Kidney (tissue), 14 donors: ENCODE data around the gene SPAG6. TPM values are rescaled to one million over a fixed set of nuclear protein-coding genes. Genes with fewer than 3 reads are reported as not detected.

Source experiments
- DNase-seq, 5 donors: peaks; one replicate each; pipeline ENCODE4 v3.0.0-alpha.2; 2013 to 2020
- FAIRE-seq: peaks from 2 replicates; lab custom pipeline; 2012; peaks lifted over from hg19 to GRCh38; lab: Jason Lieb, UNC
- H3K27ac ChIP-seq, 2 donors: one replicate each; pipeline ENCODE4 v1.7.0; 2013; ENCODE audit warnings: low read depth in 2 of 2, low read length in 2 of 2, inconsistent platforms in 1 of 2
- H3K27me3 ChIP-seq: one replicate; pipeline ENCODE4 v1.7.1; 2013; ENCODE audit warnings: low read length, inconsistent platforms; ENCODE audit not compliant: control insufficient read depth, insufficient read depth
- H3K36me3 ChIP-seq, 3 donors: one replicate each; pipeline versions ENCODE4 v1.7.0 to v1.7.1; 2013; ENCODE audit warnings: low read length in 3 of 3, control low read depth in 1 of 3, inconsistent platforms in 1 of 3; ENCODE audit not compliant: insufficient read depth in 3 of 3, control insufficient read depth in 2 of 3
- H3K4me1 ChIP-seq, 3 donors: one replicate each; pipeline versions ENCODE4 v1.7.0 to v1.7.1; 2013; ENCODE audit warnings: low read length in 3 of 3, inconsistent platforms in 1 of 3, low read depth in 1 of 3; ENCODE audit not compliant: control insufficient read depth in 2 of 3, insufficient read depth in 2 of 3
- H3K4me3 ChIP-seq, 3 donors: one replicate each; pipeline versions ENCODE4 v1.7.0 to v1.8.1; 2013; ENCODE audit warnings: low read length in 3 of 3, control low read depth in 1 of 3, inconsistent platforms in 1 of 3
- H3K9ac ChIP-seq, 3 donors: one replicate each; pipeline versions ENCODE4 v1.7.0 to v1.7.1; 2013; ENCODE audit warnings: low read length in 3 of 3, control low read depth in 1 of 3, inconsistent platforms in 1 of 3
- H3K9me3 ChIP-seq, 3 donors: one replicate each; pipeline versions ENCODE4 v1.7.0 to v1.7.1; 2013; ENCODE audit warnings: low read length in 3 of 3, control low read depth in 1 of 3, inconsistent platforms in 1 of 3; ENCODE audit not compliant: control insufficient read depth in 2 of 3, insufficient read depth in 1 of 3
- intact Hi-C: fragments of 100-400 bp; cut with DNase I; formaldehyde crosslinking; loops from one replicate; pipeline ENCODE4 v1.11.1; 2022
- polyA plus RNA-seq: library from polyadenylated mRNA; stranded (reverse); fragments of 350-450 nt; fragmentation: Illumina TruSeq; extraction: RNeasy Lipid Tissue Mini Kit (QIAGEN cat#74804); gene quantifications from one replicate; pipeline ENCODE4 v1.2.3, GENCODE V29; 2014; ENCODE audit warnings: low read depth, low replicate concordance; ENCODE audit not compliant: insufficient read depth
- total RNA-seq: library from RNA; stranded (reverse); fragmentation: NEBNext Ultra II Directional; extraction: Animal tissue kit (Norgen Biotek cat#: 25700); gene quantifications from one replicate; pipeline ENCODE4 v1.2.1, GENCODE V29; 2021
- TF ChIP-seq, protein P1 (sequence below): IDR thresholded peaks from 3 replicates; pipeline ENCODE4 v1.5.1; 2012; ENCODE audit warnings: mild to moderate bottlenecking, moderate library complexity, borderline replicate concordance; ENCODE audit not compliant: insufficient read depth; ENCODE audit errors: extremely low read depth
- donor health status: control.
- donor health status: control.
- donor health status: control.
- donor health status: control.
- donor health status: control.
- donor health status: DM: yes; HTN: yes; CAD: no.
- donor health status: Normal renal cell carcinoma (clear cell type).

SPAG6 gene
- total and polyA plus RNA-seq, 2 donors from 2014 or later: 0.30 to 8.4 TPM

- H3K4me1 ChIP-seq: no peaks in the 10 kb centered on the region
- H3K4me3 ChIP-seq: no peak overlapping the region
- no peak overlapping the region for H3K9ac ChIP-seq
- DNase-seq (peak in 2 of 5 donors; percentile 48 to 56), FAIRE-seq (no peak)
- TF ChIP-seq, protein P1, sequence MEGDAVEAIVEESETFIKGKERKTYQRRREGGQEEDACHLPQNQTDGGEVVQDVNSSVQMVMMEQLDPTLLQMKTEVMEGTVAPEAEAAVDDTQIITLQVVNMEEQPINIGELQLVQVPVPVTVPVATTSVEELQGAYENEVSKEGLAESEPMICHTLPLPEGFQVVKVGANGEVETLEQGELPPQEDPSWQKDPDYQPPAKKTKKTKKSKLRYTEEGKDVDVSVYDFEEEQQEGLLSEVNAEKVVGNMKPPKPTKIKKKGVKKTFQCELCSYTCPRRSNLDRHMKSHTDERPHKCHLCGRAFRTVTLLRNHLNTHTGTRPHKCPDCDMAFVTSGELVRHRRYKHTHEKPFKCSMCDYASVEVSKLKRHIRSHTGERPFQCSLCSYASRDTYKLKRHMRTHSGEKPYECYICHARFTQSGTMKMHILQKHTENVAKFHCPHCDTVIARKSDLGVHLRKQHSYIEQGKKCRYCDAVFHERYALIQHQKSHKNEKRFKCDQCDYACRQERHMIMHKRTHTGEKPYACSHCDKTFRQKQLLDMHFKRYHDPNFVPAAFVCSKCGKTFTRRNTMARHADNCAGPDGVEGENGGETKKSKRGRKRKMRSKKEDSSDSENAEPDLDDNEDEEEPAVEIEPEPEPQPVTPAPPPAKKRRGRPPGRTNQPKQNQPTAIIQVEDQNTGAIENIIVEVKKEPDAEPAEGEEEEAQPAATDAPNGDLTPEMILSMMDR: no peak
- intact Hi-C loops: no loop called here
- H3K36me3 ChIP-seq: no peaks in the 10 kb centered on the region
- no peak overlapping the region for H3K27ac ChIP-seq
- H3K27me3 ChIP-seq: no peaks in the 10 kb centered on the region
- H3K9me3 ChIP-seq: peaks cover 0 to 4% (median 0%) of the 10 kb centered on the region in 3 donors
Observed at GRCh38 chr10:22453948-22454591, 108.8 kb downstream of the SPAG6 start.

- Histone ChIP-seq H3K4me1 (no peaks in the 10 kb centered on the region), H3K9ac (no peak overlapping the region), H3K9me3 (peaks cover 0 to 4% (median 0%) of the 10 kb centered on the region in 3 donors), H3K27me3 (no peaks in the 10 kb centered on the region), H3K4me3 (no peak overlapping the region), H3K27ac (no peak overlapping the region), H3K36me3 (no peaks in the 10 kb centered on the region)
- intact Hi-C loops: no loop called here
- TF ChIP-seq, protein P1: no peak
- FAIRE-seq (no peak), DNase-seq (no peak)
Observed at GRCh38 chr10:22454634-22455033, 109.3 kb downstream of the SPAG6 start.

GRCh38 chr10:22455068-22455857, 110.0 kb downstream of the SPAG6 start:
- no peaks in the 10 kb centered on the region for H3K36me3 ChIP-seq
- H3K27ac ChIP-seq: no peak overlapping the region
- TF ChIP-seq, protein P1: no peak
- H3K4me1 ChIP-seq: no peaks in the 10 kb centered on the region
- DNase-seq (no peak), FAIRE-seq (no peak)
- intact Hi-C loops: no loop called here
- H3K4me3 ChIP-seq: no peak overlapping the region
- no peaks in the 10 kb centered on the region for H3K27me3 ChIP-seq
- H3K9ac ChIP-seq: no peak overlapping the region
- peaks cover 0 to 4% (median 0%) of the 10 kb centered on the region in 3 donors for H3K9me3 ChIP-seq
